T-cell (primary cell): ENCODE data around the gene XAF1. TPM values are rescaled to one million over a fixed set of nuclear protein-coding genes. Genes with fewer than 3 reads are reported as not detected.
A peak's percentile ranks its signal among the peaks of the same experiment; 100 is the strongest.

Experiments used
- ATAC-seq, 4 experiments: fragments of 200-7000 bp in 3 of 4; fragments of 150-1000 bp in 1 of 4; cut with Tn5 transposase; replicated peaks in 1 of 4; 1 replicate in 3 of 4; 2 replicates in 1 of 4; pipeline ENCODE4 v1.10.0; 2021; ENCODE audit warnings: moderate library complexity in 3 of 4, mild to moderate bottlenecking in 2 of 4, moderate number of reproducible peaks in 1 of 4
- CTCF ChIA-PET, 2 donors: fragments of 300-600 bp; sonication (Branson Sonifier 250); formaldehyde crosslinking; loops; one replicate each; lab custom pipeline; 2022; ENCODE audit warnings: antibody characterized with exemption in 2 of 2; lab: Charles Lee
- POLR2A ChIA-PET, 2 donors: fragments of 300-600 bp; sonication (Branson Sonifier 250); formaldehyde crosslinking; loops; one replicate each; lab custom pipeline; 2022; ENCODE audit warnings: antibody characterized with exemption in 2 of 2; lab: Charles Lee
- DNase-seq, 35 experiments: peaks; one replicate each; pipeline versions ENCODE4 v3.0.0 to v3.0.0-alpha.2; 2013 to 2023
- H3K27ac ChIP-seq: one replicate; pipeline ENCODE4 v1.5.1; 2013; ENCODE audit warnings: low read length
- H3K27me3 ChIP-seq, 2 experiments: replicated peaks in 1 of 2; 1 replicate in 1 of 2; 2 replicates in 1 of 2; pipeline versions ENCODE4 v1.6.1 to v1.7.0; 2013; ENCODE audit warnings: low read length in 1 of 2, mixed read lengths in 1 of 2; ENCODE audit not compliant: control insufficient read depth in 2 of 2, insufficient read depth in 2 of 2; ENCODE audit errors: extremely low read depth in 1 of 2
- H3K36me3 ChIP-seq, 2 donors: 1 replicate in 1 of 2; 2 replicates in 1 of 2; pipeline versions ENCODE4 v1.6.1 to v1.7.0; 2013; ENCODE audit warnings: low read length in 1 of 2; ENCODE audit not compliant: control insufficient read depth in 2 of 2, insufficient read depth in 1 of 2; ENCODE audit errors: extremely low read depth in 1 of 2
- H3K4me1 ChIP-seq, 2 experiments: 1 replicate in 1 of 2; 2 replicates in 1 of 2; pipeline versions ENCODE4 v1.6.1 to v1.7.0; 2013; ENCODE audit warnings: low read length in 2 of 2, mixed read lengths in 1 of 2; ENCODE audit not compliant: insufficient read depth in 2 of 2, control insufficient read depth in 1 of 2; ENCODE audit errors: extremely low read depth in 1 of 2
- H3K4me3 ChIP-seq, 2 donors: 1 replicate in 1 of 2; 2 replicates in 1 of 2; pipeline versions ENCODE4 v1.5.1 to v1.7.0; 2013; ENCODE audit warnings: mild to moderate bottlenecking in 2 of 2, low read length in 1 of 2, moderate library complexity in 1 of 2; ENCODE audit not compliant: control insufficient read depth in 1 of 2; ENCODE audit errors: extremely low read depth in 1 of 2
- H3K9me3 ChIP-seq: 2 replicates; pipeline ENCODE4 v1.7.0; 2013
- H3K27ac Mint-ChIP-seq, 2 donors: one replicate each; pipeline ENCODE4 v1.8.0; 2020 to 2021; ENCODE audit warnings: mild to moderate bottlenecking in 2 of 2, mixed read lengths in 2 of 2
- H3K27me3 Mint-ChIP-seq, 2 donors: one replicate each; pipeline ENCODE4 v1.8.0; 2021 to 2022; ENCODE audit warnings: mixed read lengths in 2 of 2
- H3K36me3 Mint-ChIP-seq: one replicate; pipeline ENCODE4 v1.8.0; 2021; ENCODE audit warnings: mixed read lengths
- H3K4me1 Mint-ChIP-seq, 3 donors: one replicate each; pipeline ENCODE4 v1.8.0; 2020 to 2022; ENCODE audit warnings: mixed read lengths in 3 of 3, mild to moderate bottlenecking in 1 of 3
- H3K4me3 Mint-ChIP-seq, 3 donors: one replicate each; pipeline ENCODE4 v1.8.0; 2020 to 2022; ENCODE audit warnings: mild to moderate bottlenecking in 3 of 3, mixed read lengths in 3 of 3, moderate library complexity in 3 of 3
- H3K9me3 Mint-ChIP-seq, 3 donors: one replicate each; pipeline ENCODE4 v1.8.0; 2020 to 2022; ENCODE audit warnings: mixed read lengths in 3 of 3
- WGBS: methylation state at CpG from one replicate; pipeline ENCODE4 v1.1.5; 2013; ENCODE audit warnings: missing lambda C conversion rate; ENCODE audit not compliant: insufficient coverage; 5-methylcytosine and 5-hydroxymethylcytosine counted together
- total RNA-seq, 35 experiments: library from RNA in 6 of 35; stranded (reverse) in 6 of 35; fragments of 120-200 nt in 1 of 35; gene quantifications; one replicate each; pipeline versions ENCODE4 v1.2.1 to v1.2.4 and lab custom pipeline; 2013 to 2026

The XAF1 gene
- total RNA-seq, 5 donors from 2014 or later (not counting 1 experiment from before 2014, with no cell fraction given), result 38.2 to 114 (median 72.5) TPM

DNA sequence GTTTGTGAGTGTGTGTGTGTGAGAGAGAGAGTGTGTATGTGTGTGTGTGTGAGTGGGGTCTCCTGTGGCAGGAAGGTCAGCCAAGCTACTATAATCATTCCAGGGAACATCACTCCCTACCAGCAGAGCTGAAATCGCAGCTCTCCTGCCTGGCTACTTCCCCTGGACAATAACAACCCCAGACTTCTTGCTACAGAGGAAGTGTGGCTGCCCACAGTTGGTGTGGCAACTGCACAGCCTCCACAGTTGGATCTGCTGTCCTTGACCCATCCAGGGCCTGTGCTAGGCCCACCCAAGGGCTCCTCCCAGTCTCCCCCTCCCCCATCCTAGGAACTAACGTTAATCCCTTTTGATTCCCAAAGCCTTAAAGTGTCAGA lies 44.2 kb upstream of the XAF1 start:
- Histone ChIP-seq H3K4me1 (peaks cover 0 to 11% of the 10 kb centered on the region in 2 experiments), H3K36me3 (no peaks in the 10 kb centered on the region), H3K4me3 (no peak overlapping the region), H3K27ac (no peak overlapping the region), H3K9me3 (no peaks in the 10 kb centered on the region), H3K27me3 (peaks cover 4 to 45% of the 10 kb centered on the region in 2 experiments)
- ChIA-PET CTCF (no interaction called here), POLR2A (no interaction called here)
- ATAC-seq (no peak), DNase-seq (no peak)
- Mint-ChIP-seq H3K4me3 (peak overlapping the region in 1 of 3 donors; percentile 79), H3K36me3 (no peaks in the 10 kb centered on the region), H3K27me3 (peaks cover 74 to 87% of the 10 kb centered on the region in 2 donors), H3K9me3 (peaks cover 0 to 6% (median 0%) of the 10 kb centered on the region in 3 donors), H3K27ac (no peak overlapping the region), H3K4me1 (peaks cover 16 to 22% (median 20%) of the 10 kb centered on the region in 3 donors)
- 38% methylated on average over 2 of the region's 2 CpGs for WGBS

DNA sequence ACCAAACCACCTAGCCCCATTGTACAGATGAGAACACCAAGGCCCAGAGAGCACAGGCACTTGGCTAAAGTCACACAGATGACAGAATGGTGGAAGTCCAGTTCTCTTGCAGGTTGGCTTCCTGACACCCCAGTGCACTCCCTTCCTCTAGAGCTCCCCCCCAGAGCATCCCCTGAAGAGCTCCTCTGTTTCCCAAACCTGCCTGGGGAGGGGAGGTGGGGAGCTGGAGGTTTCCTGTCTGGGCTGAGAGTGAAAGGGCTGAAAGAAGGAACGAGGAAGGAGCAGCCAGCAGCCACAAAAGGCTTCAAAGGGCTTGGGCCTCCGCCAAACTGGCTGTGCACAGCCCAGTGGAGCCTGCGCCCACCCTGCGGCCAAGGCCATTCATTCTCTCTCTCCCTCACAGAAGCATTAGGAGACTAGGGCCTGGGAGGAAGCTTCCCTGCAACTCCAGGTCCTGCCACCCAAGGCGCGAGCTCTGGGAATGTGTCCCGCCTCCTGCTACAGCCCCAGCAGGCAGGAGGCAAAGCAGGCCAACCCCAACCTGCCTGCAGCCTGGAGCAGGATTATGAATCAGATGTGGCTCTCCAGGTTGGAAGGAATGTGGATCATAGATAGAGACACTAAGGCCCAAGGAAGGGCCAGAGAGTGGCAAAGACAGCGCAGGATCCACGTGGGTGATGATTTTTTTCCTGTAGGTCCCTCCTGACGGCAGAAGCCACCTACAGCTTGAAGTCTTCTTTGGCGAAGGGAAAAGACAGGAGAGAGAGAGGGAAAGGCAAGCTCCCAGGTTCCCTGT lies 43.6 kb upstream of the XAF1 start:
- 74% methylated on average over 5 of the region's 11 CpGs for WGBS
- DNase-seq, result no peak

DNA sequence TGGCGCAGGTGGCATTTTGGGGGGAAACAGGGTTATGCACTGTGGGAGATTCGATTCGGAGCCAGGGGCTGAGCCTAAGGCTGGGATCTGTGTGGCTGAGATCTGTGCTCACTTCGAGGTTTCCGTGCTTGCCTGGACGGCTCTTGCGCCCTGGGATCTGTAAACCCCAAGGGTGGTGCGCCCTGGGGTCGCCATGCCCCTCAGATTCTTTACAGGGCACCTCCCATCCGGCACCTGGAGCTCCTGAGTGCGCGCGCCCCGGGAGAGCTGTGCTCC lies 43.1 kb upstream of the XAF1 start:
- Histone ChIP-seq H3K27ac (no peak overlapping the region), H3K36me3 (no peaks in the 10 kb centered on the region), H3K4me1 (peaks cover 0 to 11% of the 10 kb centered on the region in 2 experiments), H3K9me3 (no peaks in the 10 kb centered on the region), H3K27me3 (peaks cover 4 to 42% of the 10 kb centered on the region in 2 experiments), H3K4me3 (no peak overlapping the region)
- peaks cover 0 to 8% (median 0%) of the 10 kb centered on the region in 3 donors for H3K9me3 Mint-ChIP-seq
- peak overlapping the region in 2 of 3 donors; percentile 53 to 79 for H3K4me3 Mint-ChIP-seq
- WGBS, result 19% methylated on average over 14 of the region's 14 CpGs
- H3K36me3 Mint-ChIP-seq, result no peaks in the 10 kb centered on the region
- ATAC-seq (no peak), DNase-seq (no peak)
- POLR2A ChIA-PET, result no interaction called here
- H3K27ac Mint-ChIP-seq, result no peak overlapping the region
- peaks cover 16 to 22% (median 20%) of the 10 kb centered on the region in 3 donors for H3K4me1 Mint-ChIP-seq
- CTCF ChIA-PET, result no interaction called here
- H3K27me3 Mint-ChIP-seq, result peaks cover 75 to 85% of the 10 kb centered on the region in 2 donors

More for the DNA sequence above, 43.6 kb upstream of the XAF1 start:
- peaks cover 4 to 42% of the 10 kb centered on the region in 2 experiments for H3K27me3 ChIP-seq
- no peaks in the 10 kb centered on the region for H3K36me3 Mint-ChIP-seq
- POLR2A ChIA-PET, result no interaction called here
- peaks cover 16 to 22% (median 20%) of the 10 kb centered on the region in 3 donors for H3K4me1 Mint-ChIP-seq
- H3K27ac ChIP-seq, result no peak overlapping the region
- peak overlapping the region in 2 of 3 donors; percentile 53 to 79 for H3K4me3 Mint-ChIP-seq
- no peak overlapping the region for H3K4me3 ChIP-seq
- H3K27ac Mint-ChIP-seq, result no peak overlapping the region
- peaks cover 0 to 11% of the 10 kb centered on the region in 2 experiments for H3K4me1 ChIP-seq
- CTCF ChIA-PET, result no interaction called here
- ATAC-seq, result no peak
- no peaks in the 10 kb centered on the region for H3K9me3 ChIP-seq
- peaks cover 72 to 83% of the 10 kb centered on the region in 2 donors for H3K27me3 Mint-ChIP-seq
- H3K36me3 ChIP-seq, result no peaks in the 10 kb centered on the region
- H3K9me3 Mint-ChIP-seq, result peaks cover 0 to 8% (median 0%) of the 10 kb centered on the region in 3 donors

DNA sequence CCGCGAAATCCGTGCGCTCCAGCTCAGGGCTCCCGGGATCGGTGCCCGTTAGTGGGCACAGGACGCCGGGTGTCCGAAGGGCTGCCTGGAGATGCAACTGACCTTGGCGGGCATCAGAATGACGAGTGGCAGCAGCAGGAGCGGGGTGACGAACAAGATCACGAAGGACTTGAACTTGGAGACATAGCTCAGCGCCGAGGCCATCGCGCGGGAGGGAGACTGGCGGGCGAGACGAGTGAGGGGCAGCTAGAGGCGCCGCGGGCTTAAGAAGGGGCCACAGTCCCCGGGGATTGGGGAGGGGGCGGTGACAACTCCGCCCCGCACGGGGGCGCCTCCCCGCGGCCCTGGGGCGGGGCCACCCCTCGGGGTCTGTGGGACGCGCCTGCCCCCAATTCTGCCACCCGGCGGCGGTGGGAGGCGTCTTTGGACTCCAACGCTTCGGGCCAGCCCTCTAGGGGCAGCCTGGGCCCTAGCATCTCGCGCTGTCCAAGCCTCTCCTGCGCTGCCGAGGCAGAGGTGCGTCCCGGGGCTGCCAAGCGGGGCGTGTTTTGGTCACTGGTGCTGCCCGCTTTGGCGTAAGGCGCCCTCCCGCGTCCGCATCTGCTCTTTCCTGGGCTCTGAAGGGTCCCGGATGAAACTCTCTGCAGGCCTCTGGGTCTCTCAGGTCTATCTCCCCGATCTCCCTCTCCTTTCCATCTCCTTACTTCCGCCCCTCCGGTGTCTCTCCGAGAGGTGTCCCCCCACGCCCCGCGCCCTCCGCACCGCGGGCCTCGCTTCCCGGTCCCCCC lies 42.5 kb upstream of the XAF1 start, which contains the start of gene SLC13A5:
SLC13A5 (minus strand) TSS at position 240 of the 788 bp plus-strand sequence; CDS start at position 204, 36 bp downstream.
- Mint-ChIP-seq H3K4me3 (peak within 1 kb of the TSS; percentile 38 to 79 (median 53)), H3K27me3 (peaks cover 75 to 83% of the 10 kb centered on the region in 2 donors), H3K4me1 (peaks cover 16 to 22% (median 20%) of the 10 kb centered on the region in 3 donors), H3K9me3 (peaks cover 0 to 8% (median 0%) of the 10 kb centered on the region in 3 donors), H3K27ac (no peak within 1 kb of the TSS), H3K36me3 (no peaks in the 10 kb centered on the region)
- CTCF ChIA-PET, result no interaction called here
- Histone ChIP-seq H3K4me3 (peak within 1 kb of the TSS in 1 of 2 donors; percentile 15), H3K27me3 (peaks cover 4 to 44% of the 10 kb centered on the region in 2 experiments), H3K27ac (no peak within 1 kb of the TSS), H3K4me1 (peaks cover 0 to 11% of the 10 kb centered on the region in 2 experiments), H3K36me3 (no peaks in the 10 kb centered on the region), H3K9me3 (no peaks in the 10 kb centered on the region)
- peak in 2 of 35 experiments; percentile 2 to 8 for DNase-seq
- ATAC-seq, result peak in 3 of 4 experiments; percentile 22 to 40 (median 38)
- WGBS, result 7% methylated on average over 71 of the region's 71 CpGs
- POLR2A ChIA-PET, result no interaction called here

DNA sequence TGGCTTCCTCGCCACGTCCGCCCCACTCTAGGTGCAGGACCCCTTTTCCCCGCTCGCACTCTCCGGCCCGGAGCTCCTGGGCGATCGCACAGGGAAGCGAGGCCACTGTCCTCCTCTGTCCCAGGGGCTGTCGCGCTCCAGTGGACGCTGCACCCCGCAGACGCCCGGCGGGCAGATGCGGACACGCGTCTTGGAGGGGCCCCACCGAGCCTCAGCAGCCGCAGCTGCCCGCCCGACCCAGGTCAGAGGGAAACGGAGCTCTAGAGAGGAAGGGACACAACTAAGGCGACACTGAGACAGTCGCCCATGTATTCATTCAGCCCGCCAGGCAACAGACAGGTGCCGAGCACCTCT lies 42.0 kb upstream of the XAF1 start:
- peaks cover 69 to 78% of the 10 kb centered on the region in 2 donors for H3K27me3 Mint-ChIP-seq
- DNase-seq, result no peak
- H3K27ac Mint-ChIP-seq, result no peak overlapping the region
- H3K4me1 Mint-ChIP-seq, result peaks cover 16 to 22% (median 20%) of the 10 kb centered on the region in 3 donors
- H3K27ac ChIP-seq, result no peak overlapping the region
- peaks cover 4 to 48% of the 10 kb centered on the region in 2 experiments for H3K27me3 ChIP-seq
- no peaks in the 10 kb centered on the region for H3K36me3 ChIP-seq
- H3K36me3 Mint-ChIP-seq, result no peaks in the 10 kb centered on the region
- 11% methylated on average over 25 of the region's 29 CpGs for WGBS
- H3K4me3 Mint-ChIP-seq, result peak overlapping the region in 2 of 3 donors; percentile 46 to 79
- peaks cover 0 to 11% of the 10 kb centered on the region in 2 experiments for H3K4me1 ChIP-seq
- H3K4me3 ChIP-seq, result no peak overlapping the region
- no peaks in the 10 kb centered on the region for H3K9me3 ChIP-seq
- ChIA-PET POLR2A (no interaction called here), CTCF (no interaction called here)
- H3K9me3 Mint-ChIP-seq, result peaks cover 0 to 8% (median 0%) of the 10 kb centered on the region in 3 donors
- ATAC-seq, result no peak

DNA sequence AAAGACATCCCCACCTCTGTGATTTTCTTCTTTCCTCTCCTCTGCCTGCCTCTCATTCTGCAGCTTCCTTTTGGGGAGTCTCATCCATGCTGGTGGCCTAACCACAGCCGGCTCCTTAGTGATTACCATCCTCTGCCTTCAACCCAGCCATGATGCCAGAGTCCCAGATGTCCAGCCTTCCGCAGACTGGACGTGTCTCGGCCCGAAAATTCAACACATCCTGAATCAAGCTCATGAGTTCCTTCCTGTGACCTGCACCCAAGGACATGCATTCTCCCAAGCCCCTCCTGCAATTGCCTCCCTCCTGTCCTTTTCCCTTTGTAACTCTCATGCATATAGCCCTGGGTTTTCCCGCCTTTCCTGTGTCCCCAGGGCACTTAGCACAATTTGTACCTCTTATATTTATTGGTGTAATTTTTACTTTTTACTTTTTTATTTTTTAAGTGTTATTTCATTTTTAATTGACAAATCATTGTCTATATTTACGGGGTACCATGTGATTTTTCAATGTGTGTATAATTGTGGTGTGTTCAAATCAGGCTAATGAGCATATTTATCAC lies 41.5 kb upstream of the XAF1 start:
- H3K9me3 ChIP-seq, result no peaks in the 10 kb centered on the region
- no peaks in the 10 kb centered on the region for H3K36me3 ChIP-seq
- Mint-ChIP-seq H3K36me3 (no peaks in the 10 kb centered on the region), H3K4me1 (peaks cover 16 to 22% (median 20%) of the 10 kb centered on the region in 3 donors), H3K4me3 (peak overlapping the region; percentile 38 to 79 (median 46)), H3K27ac (no peak overlapping the region), H3K27me3 (peaks cover 68 to 76% of the 10 kb centered on the region in 2 donors), H3K9me3 (peaks cover 0 to 8% (median 0%) of the 10 kb centered on the region in 3 donors)
- no peak overlapping the region for H3K27ac ChIP-seq
- peaks cover 4 to 51% of the 10 kb centered on the region in 2 experiments for H3K27me3 ChIP-seq
- DNase-seq (no peak), ATAC-seq (no peak)
- WGBS, result 77% methylated on average over 5 of the region's 7 CpGs
- CTCF ChIA-PET, result no interaction called here
- H3K4me1 ChIP-seq, result peaks cover 0 to 11% of the 10 kb centered on the region in 2 experiments
- peak overlapping the region in 1 of 2 donors; percentile 18 for H3K4me3 ChIP-seq
- POLR2A ChIA-PET, result no interaction called here
